Upper lobe of left lung (tissue), 4 donors: Measurements from ENCODE around the gene TMED6.

Source experiments
- CTCF ChIP-seq, 6 experiments: fragments of 450-650 bp in 4 of 6; fragments of 200-600 bp in 2 of 6; sonication (generic) in 2 of 6; IDR thresholded peaks; one replicate each; pipeline ENCODE4 v1.5.1; 2016 to 2019; ENCODE audit warnings: antibody characterized with exemption in 6 of 6
- POLR2A ChIP-seq, 4 donors: fragments of 450-650 bp; IDR thresholded peaks; one replicate each; pipeline ENCODE4 v1.5.1; 2016 to 2017; ENCODE audit warnings: antibody characterized with exemption in 4 of 4, mild to moderate bottlenecking in 2 of 4

GRCh38 chr16:69293401-69293800, 58.2 kb downstream of the TMED6 start:
- TF ChIP-seq CTCF (IDR thresholded peaks at IDR 0.05) (no peak), POLR2A (IDR thresholded peaks at IDR 0.05) (no peak)
